T47D (cell line): ENCODE results near the gene METTL23.

ENCODE experiments used
- DNase-seq, 2 experiments: peaks; one replicate each; pipeline versions ENCODE4 v3.0.0 to v3.0.0-alpha.2; 2011 to 2012; ENCODE audit warnings: low read depth in 1 of 2, low spot score in 1 of 2
- JUND ChIP-seq: IDR thresholded peaks from 2 replicates; pipeline ENCODE4 v1.6.1; 2012; ENCODE audit warnings: low read depth
- in situ Hi-C: cut with HindIII; loops from 2 replicates; pipeline ENCODE4 v1.10.0; 2016; ENCODE audit warnings: low sequenced_read_pairs, low pct_unique_long_range_greater_than_20kb

METTL23 gene

GRCh38 chr17:76751416-76751993 lies 24.9 kb downstream of the METTL23 start:
- no peak for TF ChIP-seq JUND
- in situ Hi-C loops = no loop called here

GRCh38 chr17:76752006-76752405 lies 25.4 kb downstream of the METTL23 start:
- no peak for TF ChIP-seq JUND
- in situ Hi-C loops = no loop called here
- DNase-seq = no peak

More at GRCh38 chr17:76751416-76751993, 24.9 kb downstream of the METTL23 start:
- no peak for DNase-seq

- no peak for DNase-seq
- no peak for TF ChIP-seq JUND
- in situ Hi-C loops = no loop called here
Measured at GRCh38 chr17:76753061-76753961, 26.7 kb downstream of the METTL23 start.

GRCh38 chr17:76755285-76755684 lies 28.6 kb downstream of the METTL23 start:
- TF ChIP-seq JUND = no peak
- in situ Hi-C loops = no loop called here
- DNase-seq = no peak

GRCh38 chr17:76757256-76757655 lies 30.6 kb downstream of the METTL23 start:
- no peak for DNase-seq
- in situ Hi-C loops = no loop called here
- TF ChIP-seq JUND = no peak

GRCh38 chr17:76758570-76758969 lies 31.9 kb downstream of the METTL23 start:
- DNase-seq = no peak
- TF ChIP-seq JUND = no peak
- in situ Hi-C loops = no loop called here

DNA sequence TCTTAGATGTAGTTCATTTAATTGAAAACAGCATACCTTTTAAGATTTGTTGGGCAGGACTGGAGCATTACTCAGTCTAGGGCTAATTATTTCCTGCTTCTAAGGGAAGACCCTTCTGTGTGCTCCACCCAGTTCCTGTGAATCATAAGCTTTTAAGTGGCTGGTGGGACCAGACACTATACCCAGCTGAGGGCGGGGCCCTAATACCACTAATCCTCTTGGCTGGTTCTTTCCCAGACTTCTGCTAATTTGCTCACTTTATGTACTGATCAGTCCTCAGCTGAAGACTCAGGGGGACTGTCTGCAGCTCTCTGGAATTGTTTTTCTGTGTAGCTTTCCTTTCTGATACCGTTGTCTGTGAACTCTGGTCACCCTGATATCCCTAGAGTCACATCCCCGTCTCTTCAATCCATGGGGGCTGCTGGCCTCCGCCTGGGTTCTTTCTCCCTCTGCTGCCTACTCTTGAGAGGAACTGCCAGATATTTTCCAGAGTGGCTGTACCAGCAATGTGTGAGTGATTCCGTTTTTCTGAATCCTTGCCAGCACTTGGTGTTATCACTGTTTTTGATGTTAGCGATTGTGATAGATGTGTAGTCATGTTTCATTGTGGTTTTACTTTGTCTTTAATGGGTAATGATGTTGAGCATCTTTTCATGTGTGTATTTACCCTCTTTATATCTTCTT lies 46.3 kb downstream of the METTL23 start:
- no peak for DNase-seq
- no peak for TF ChIP-seq JUND
- in situ Hi-C loops = no loop called here

DNA sequence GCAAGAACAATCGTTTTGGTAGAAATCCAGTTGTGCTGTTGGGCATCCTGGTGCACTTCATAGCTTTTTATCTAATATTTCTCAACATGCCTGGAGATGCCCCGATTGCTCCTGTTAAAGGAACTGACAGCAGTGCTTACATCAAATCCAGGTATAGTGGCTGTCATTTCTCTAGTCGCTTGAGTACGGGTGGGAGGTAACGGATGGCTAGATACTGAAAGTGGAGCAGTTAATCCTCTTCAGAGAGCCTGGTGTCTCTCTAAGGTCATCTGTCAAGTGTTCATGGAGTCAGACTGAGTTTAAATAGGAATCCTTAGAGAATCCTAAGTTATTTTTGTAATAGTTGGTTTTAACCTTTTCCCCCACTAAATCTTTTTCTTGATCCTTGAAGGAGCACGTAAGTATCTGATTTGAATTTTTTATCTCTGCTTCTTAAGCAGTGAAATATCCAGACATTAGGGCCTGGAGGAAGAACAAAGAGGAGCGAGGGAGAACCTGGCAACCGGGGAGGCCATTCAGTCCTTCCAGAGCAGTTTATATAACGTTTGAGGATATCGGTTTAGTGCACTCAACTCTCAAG lies 48.5 kb downstream of the METTL23 start:
- in situ Hi-C loops = no loop called here
- TF ChIP-seq JUND = no peak

DNA sequence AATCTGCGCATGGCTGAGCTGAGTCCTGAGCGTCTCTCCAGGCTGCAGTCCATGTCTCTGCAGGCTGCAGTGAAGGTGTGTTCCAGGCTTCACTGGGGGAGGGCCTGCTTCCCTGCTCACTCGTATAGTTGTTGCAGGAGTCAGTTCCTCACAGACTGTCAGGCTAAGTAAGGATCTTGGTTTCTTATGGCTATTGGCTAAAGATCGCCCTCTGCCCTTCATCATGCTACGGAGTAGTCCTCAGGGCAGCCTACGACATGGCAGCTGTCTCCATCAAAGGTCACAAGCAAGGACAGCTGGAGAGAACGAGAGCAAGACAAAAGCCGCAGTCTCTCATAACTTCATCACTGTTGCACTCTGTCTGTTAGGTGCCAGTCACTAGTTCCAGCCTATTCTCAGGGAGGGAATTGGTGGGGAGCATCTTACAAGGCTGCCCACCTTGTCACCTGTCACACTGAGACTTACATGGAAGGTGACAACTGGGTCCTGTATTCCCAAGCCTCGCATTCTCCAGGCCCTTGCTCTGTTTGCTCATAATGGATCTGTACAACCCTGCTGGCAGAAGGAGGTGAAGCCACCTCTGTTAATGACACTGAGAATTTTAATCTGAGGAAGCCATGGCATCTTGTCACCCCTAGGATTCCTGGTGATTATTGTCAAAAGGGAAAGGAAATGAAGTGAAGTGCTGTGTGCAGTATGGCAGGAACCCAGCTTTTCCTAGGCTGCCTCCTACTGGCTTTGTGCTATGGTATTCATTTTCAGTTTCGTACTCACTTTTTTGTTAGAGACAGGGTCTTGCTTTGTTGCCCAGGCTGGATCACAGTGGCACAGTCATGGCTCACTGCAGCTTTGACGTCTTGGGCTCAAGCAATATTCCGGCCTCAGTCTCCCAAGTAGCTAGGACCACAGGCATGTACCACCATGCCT lies 54.7 kb downstream of the METTL23 start:
- TF ChIP-seq JUND = no peak
- in situ Hi-C loops = no loop called here
- DNase-seq = no peak

More for the DNA sequence above, 48.5 kb downstream of the METTL23 start:
- DNase-seq = no peak

DNA sequence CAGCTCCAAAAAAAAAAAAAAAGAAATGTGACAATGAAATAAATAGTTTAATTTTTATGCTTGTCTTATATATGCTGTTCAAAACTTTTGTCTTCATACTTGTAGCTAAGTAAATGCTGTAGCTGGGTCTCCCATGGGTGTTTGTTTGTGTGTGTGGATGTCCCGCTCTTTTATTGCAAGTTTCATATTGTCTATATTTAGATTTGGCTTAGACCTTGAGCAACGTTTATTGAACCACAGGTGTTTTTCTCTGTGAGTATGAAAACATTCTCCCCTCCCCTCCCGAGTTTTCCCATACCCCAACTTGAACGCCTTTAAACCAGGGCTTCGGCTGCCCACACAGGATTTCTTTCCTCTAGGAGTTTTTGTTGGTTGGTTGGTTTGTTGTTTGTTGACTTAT lies 56.5 kb downstream of the METTL23 start:
- no peak for TF ChIP-seq JUND
- in situ Hi-C loops = no loop called here
- DNase-seq = no peak
